ENCODE data around the gene AHI1. TPM values are rescaled to one million over a fixed set of nuclear protein-coding genes. Genes with fewer than 3 reads are reported as not detected.

AHI1 gene
- total RNA-seq, 3 donors from 2014 or later (not counting 1 experiment from before 2014, with no cell fraction given): 24.0 to 40.3 (median 32.4) TPM

GRCh38 chr6:135362124-135362523 lies 135.4 kb downstream of the AHI1 start:
- DNase-seq: no peak
- Mint-ChIP-seq H3K4me1 (no peaks in the 10 kb centered on the region), H3K36me3 (peaks cover 15% of the 10 kb centered on the region), H3K9me3 (peaks cover 10 to 12% of the 10 kb centered on the region in 2 donors), H3K4me3 (no peak overlapping the region), H3K27me3 (ENCODE audit: low read depth in 2 of 2) (no peaks in the 10 kb centered on the region), H3K27ac (no peak overlapping the region)
- H3K4me1 ChIP-seq (ENCODE audit: control insufficient read depth, insufficient read depth, low read length): no peaks in the 10 kb centered on the region
- no peaks in the 10 kb centered on the region for H3K36me3 ChIP-seq (ENCODE audit: control insufficient read depth, insufficient read depth, low read length)
- TF ChIP-seq, protein P1, sequence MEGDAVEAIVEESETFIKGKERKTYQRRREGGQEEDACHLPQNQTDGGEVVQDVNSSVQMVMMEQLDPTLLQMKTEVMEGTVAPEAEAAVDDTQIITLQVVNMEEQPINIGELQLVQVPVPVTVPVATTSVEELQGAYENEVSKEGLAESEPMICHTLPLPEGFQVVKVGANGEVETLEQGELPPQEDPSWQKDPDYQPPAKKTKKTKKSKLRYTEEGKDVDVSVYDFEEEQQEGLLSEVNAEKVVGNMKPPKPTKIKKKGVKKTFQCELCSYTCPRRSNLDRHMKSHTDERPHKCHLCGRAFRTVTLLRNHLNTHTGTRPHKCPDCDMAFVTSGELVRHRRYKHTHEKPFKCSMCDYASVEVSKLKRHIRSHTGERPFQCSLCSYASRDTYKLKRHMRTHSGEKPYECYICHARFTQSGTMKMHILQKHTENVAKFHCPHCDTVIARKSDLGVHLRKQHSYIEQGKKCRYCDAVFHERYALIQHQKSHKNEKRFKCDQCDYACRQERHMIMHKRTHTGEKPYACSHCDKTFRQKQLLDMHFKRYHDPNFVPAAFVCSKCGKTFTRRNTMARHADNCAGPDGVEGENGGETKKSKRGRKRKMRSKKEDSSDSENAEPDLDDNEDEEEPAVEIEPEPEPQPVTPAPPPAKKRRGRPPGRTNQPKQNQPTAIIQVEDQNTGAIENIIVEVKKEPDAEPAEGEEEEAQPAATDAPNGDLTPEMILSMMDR (IDR thresholded peaks at IDR 0.05): no peak
- intact Hi-C loops (cut with micrococcal nuclease): no loop called here
- H3K4me3 ChIP-seq (ENCODE audit: low read length): no peak overlapping the region
- 95% methylated on average over 3 of the region's 4 CpGs for WGBS (ENCODE audit: insufficient coverage)
- no peaks in the 10 kb centered on the region for H3K27me3 ChIP-seq (ENCODE audit: control insufficient read depth, insufficient read depth, low read length)
- no peak overlapping the region for H3K27ac ChIP-seq (ENCODE audit: low read length)
- H3K9me3 ChIP-seq (ENCODE audit: control insufficient read depth, insufficient read depth, low read length): no peaks in the 10 kb centered on the region
- ATAC-seq: no peak

DNA sequence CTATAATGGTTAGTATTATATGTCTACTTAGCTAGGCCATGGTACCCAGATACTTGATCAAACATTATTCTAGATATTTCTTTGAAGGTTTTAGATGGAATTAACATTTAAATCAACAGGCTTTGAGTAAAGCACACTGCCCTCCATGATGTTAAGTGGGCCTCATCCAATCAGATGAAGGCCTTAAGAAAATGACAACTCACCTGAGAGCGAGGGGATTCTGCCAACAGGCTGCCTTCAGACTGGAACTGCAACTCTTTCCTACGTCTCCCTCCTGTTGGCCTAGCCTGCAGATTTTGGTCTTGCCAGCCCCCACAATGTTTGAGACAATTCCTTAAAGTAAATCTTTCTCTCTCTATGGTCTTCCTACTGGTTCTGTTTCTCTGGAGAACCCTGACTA lies 137.3 kb downstream of the AHI1 start:
- Histone ChIP-seq H3K4me3 (ENCODE audit: low read length) (no peak overlapping the region), H3K27me3 (ENCODE audit: control insufficient read depth, insufficient read depth, low read length) (no peaks in the 10 kb centered on the region), H3K9me3 (ENCODE audit: control insufficient read depth, insufficient read depth, low read length) (no peaks in the 10 kb centered on the region), H3K27ac (ENCODE audit: low read length) (no peak overlapping the region), H3K4me1 (ENCODE audit: control insufficient read depth, insufficient read depth, low read length) (no peaks in the 10 kb centered on the region), H3K36me3 (ENCODE audit: control insufficient read depth, insufficient read depth, low read length) (no peaks in the 10 kb centered on the region)
- ATAC-seq (no peak), DNase-seq (no peak)
- Mint-ChIP-seq H3K36me3 (peaks cover 6% of the 10 kb centered on the region), H3K4me3 (no peak overlapping the region), H3K4me1 (no peaks in the 10 kb centered on the region), H3K27me3 (ENCODE audit: low read depth in 2 of 2) (no peaks in the 10 kb centered on the region), H3K27ac (no peak overlapping the region), H3K9me3 (peaks cover 4% of the 10 kb centered on the region in 2 donors)
- 97% methylated on average over 2 of the region's 2 CpGs for WGBS (ENCODE audit: insufficient coverage)
- TF ChIP-seq, protein P1 (IDR thresholded peaks at IDR 0.05): no peak
- intact Hi-C loops (cut with micrococcal nuclease): no loop called here

DNA sequence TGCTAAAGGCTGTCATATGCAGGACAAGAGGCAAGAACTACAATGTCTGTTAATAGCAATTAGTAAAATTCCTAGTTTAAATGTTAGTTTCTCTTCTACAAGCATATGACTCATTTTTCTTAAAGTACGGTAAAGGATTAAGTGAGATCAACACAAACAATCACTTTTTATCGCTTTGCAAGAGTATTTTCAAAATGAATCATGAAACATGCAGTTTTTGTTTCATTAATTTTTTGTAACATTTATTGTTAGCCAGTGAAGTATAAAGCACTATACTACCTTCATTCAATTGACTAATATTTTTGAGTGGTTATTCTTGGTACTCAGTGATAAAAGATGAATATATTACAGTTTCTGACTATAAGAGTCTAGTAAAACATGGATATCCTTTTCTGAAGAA lies 138.6 kb downstream of the AHI1 start:
- Histone ChIP-seq H3K4me3 (ENCODE audit: low read length) (no peak overlapping the region), H3K4me1 (ENCODE audit: control insufficient read depth, insufficient read depth, low read length) (no peaks in the 10 kb centered on the region), H3K27me3 (ENCODE audit: control insufficient read depth, insufficient read depth, low read length) (no peaks in the 10 kb centered on the region), H3K9me3 (ENCODE audit: control insufficient read depth, insufficient read depth, low read length) (no peaks in the 10 kb centered on the region), H3K36me3 (ENCODE audit: control insufficient read depth, insufficient read depth, low read length) (no peaks in the 10 kb centered on the region), H3K27ac (ENCODE audit: low read length) (no peak overlapping the region)
- ATAC-seq (no peak), DNase-seq (no peak)
- TF ChIP-seq, protein P1 (IDR thresholded peaks at IDR 0.05): no peak
- Mint-ChIP-seq H3K36me3 (no peaks in the 10 kb centered on the region), H3K27me3 (ENCODE audit: low read depth in 2 of 2) (no peaks in the 10 kb centered on the region), H3K4me3 (no peak overlapping the region), H3K27ac (no peak overlapping the region), H3K4me1 (no peaks in the 10 kb centered on the region), H3K9me3 (no peaks in the 10 kb centered on the region)
- WGBS (ENCODE audit: insufficient coverage): no CpG with 5 or more reads among the region's 2 CpGs
- intact Hi-C loops (cut with micrococcal nuclease): no loop called here

DNA sequence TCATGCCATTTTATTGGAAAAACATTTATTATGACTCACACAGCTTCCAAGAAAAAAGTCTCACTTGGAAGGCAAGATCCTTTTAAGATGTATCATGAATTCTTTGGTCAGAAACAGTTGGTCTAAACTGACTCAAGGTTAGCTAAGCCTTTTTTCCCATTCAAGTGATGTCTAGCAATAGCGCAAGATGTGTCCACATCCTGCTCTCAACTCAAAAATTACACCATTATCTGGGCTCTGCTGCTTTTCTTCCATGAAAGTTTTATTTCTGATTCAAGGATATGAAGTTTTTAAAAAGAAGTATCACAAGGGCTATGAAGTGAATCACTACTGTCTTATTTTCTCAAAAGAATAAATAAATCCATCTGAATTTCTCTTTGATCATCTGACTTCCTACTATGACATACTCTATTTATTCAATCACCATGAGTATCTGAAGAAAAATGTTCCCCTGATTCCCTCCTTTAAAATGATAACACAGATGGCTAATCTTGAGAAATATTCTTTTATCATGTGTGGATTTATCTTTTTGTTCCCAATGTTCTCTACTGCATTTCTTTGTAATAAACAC lies 139.2 kb downstream of the AHI1 start:
- no peak overlapping the region for H3K4me3 ChIP-seq (ENCODE audit: low read length)
- Mint-ChIP-seq H3K27ac (no peak overlapping the region), H3K9me3 (no peaks in the 10 kb centered on the region), H3K4me3 (no peak overlapping the region), H3K27me3 (ENCODE audit: low read depth in 2 of 2) (no peaks in the 10 kb centered on the region), H3K4me1 (no peaks in the 10 kb centered on the region), H3K36me3 (no peaks in the 10 kb centered on the region)
- no peaks in the 10 kb centered on the region for H3K9me3 ChIP-seq (ENCODE audit: control insufficient read depth, insufficient read depth, low read length)
- 80% methylated on average over 1 of the region's 1 CpG for WGBS (ENCODE audit: insufficient coverage)
- TF ChIP-seq, protein P1 (IDR thresholded peaks at IDR 0.05): no peak
- no peaks in the 10 kb centered on the region for H3K4me1 ChIP-seq (ENCODE audit: control insufficient read depth, insufficient read depth, low read length)
- no peaks in the 10 kb centered on the region for H3K27me3 ChIP-seq (ENCODE audit: control insufficient read depth, insufficient read depth, low read length)
- DNase-seq (no peak), ATAC-seq (no peak)
- H3K27ac ChIP-seq (ENCODE audit: low read length): no peak overlapping the region
- intact Hi-C loops (cut with micrococcal nuclease): no loop called here
- H3K36me3 ChIP-seq (ENCODE audit: control insufficient read depth, insufficient read depth, low read length): no peaks in the 10 kb centered on the region
